Measurements from ENCODE around the gene FAM114A1. TPM values are rescaled to one million over a fixed set of nuclear protein-coding genes. Genes with fewer than 3 reads are reported as not detected.

Gene FAM114A1
- total and polyA plus RNA-seq, 7 experiments from 2014 or later: 0.56 to 0.83 (median 0.64) TPM; not detected in 4

- Histone ChIP-seq H3K4me1 (ENCODE audit: control insufficient read depth in 2 of 2, insufficient read depth in 2 of 2, low read length in 2 of 2) (no peaks in the 10 kb centered on the region), H3K9me3 (ENCODE audit: control insufficient read depth in 2 of 3, low read length in 3 of 3) (no peaks in the 10 kb centered on the region), H3K4me3 (ENCODE audit: low read length) (no peak overlapping the region), H3K27ac (ENCODE audit: low read depth, low read length) (no peak overlapping the region), H3K27me3 (ENCODE audit: control insufficient read depth in 2 of 2, insufficient read depth in 2 of 2, low read length in 2 of 2) (no peaks in the 10 kb centered on the region), H3K36me3 (ENCODE audit: control insufficient read depth in 2 of 3, insufficient read depth in 3 of 3, low read length in 3 of 3) (no peaks in the 10 kb centered on the region)
- Mint-ChIP-seq H3K9me3 (no peaks in the 10 kb centered on the region), H3K36me3 (peaks cover 0 to 3% (median 0%) of the 10 kb centered on the region in 5 donors), H3K4me3 (no peak overlapping the region), H3K27me3 (peaks cover 0 to 2% (median 0%) of the 10 kb centered on the region in 5 donors), H3K4me1 (peaks cover 0 to 17% (median 6%) of the 10 kb centered on the region in 7 donors), H3K27ac (peak overlapping the region in 1 of 9 donors; percentile 3)
- DNase-seq (no peak), ATAC-seq (no peak)
- intact Hi-C loops (cut with micrococcal nuclease): no loop called here
- ChIA-PET CTCF (no interaction called here), POLR2A (no interaction called here)
Observed at GRCh38 chr4:38891051-38891983, 23.7 kb downstream of the FAM114A1 start.

GRCh38 chr4:38894322-38894982 lies 26.8 kb downstream of the FAM114A1 start:
- CTCF ChIA-PET: interaction anchor here (1.0 kb wide), 1 partner anchor 135 kb away, joined by 5 read pairs; no protein-coding TSS in a partner anchor
- no peaks in the 10 kb centered on the region for H3K9me3 ChIP-seq (ENCODE audit: control insufficient read depth in 2 of 3, low read length in 3 of 3)
- H3K4me3 ChIP-seq (ENCODE audit: low read length): no peak overlapping the region
- no peaks in the 10 kb centered on the region for H3K4me1 ChIP-seq (ENCODE audit: control insufficient read depth in 2 of 2, insufficient read depth in 2 of 2, low read length in 2 of 2)
- ATAC-seq: no peak
- POLR2A ChIA-PET: no interaction called here
- H3K27me3 ChIP-seq (ENCODE audit: control insufficient read depth in 2 of 2, insufficient read depth in 2 of 2, low read length in 2 of 2): no peaks in the 10 kb centered on the region
- Mint-ChIP-seq H3K4me3 (no peak overlapping the region), H3K27ac (no peak overlapping the region), H3K9me3 (no peaks in the 10 kb centered on the region), H3K36me3 (peaks cover 0 to 3% (median 0%) of the 10 kb centered on the region in 5 donors), H3K4me1 (peaks cover 0 to 10% (median 2%) of the 10 kb centered on the region in 7 donors), H3K27me3 (peaks cover 0 to 6% (median 0%) of the 10 kb centered on the region in 5 donors)
- no peaks in the 10 kb centered on the region for H3K36me3 ChIP-seq (ENCODE audit: control insufficient read depth in 2 of 3, insufficient read depth in 3 of 3, low read length in 3 of 3)
- no peak overlapping the region for H3K27ac ChIP-seq (ENCODE audit: low read depth, low read length)
- no peak for DNase-seq
- intact Hi-C loops (cut with micrococcal nuclease): no loop called here

DNA sequence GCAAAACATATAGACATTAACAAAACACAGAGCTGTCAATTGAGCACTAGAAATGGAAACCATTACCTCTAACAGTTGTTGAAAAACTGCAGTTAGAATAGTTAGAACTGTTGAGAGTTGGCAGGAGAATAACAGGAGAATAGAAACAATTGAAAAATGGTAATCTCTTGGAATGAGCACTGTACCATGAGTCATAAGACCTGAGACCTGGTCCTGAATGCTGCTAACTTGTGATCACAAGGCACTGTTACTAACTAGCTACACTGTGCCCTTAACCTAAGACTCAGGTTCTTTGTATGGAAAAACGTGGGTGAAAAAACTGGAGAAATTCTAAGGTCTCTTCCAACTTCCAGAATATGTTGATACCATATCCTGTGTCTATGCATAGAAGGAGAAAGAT lies 29.3 kb downstream of the FAM114A1 start:
- POLR2A ChIA-PET: no interaction called here
- CTCF ChIA-PET: no interaction called here
- no peak for ATAC-seq
- Histone ChIP-seq H3K36me3 (ENCODE audit: control insufficient read depth in 2 of 3, insufficient read depth in 3 of 3, low read length in 3 of 3) (no peaks in the 10 kb centered on the region), H3K27ac (ENCODE audit: low read depth, low read length) (no peak overlapping the region), H3K9me3 (ENCODE audit: control insufficient read depth in 2 of 3, low read length in 3 of 3) (no peaks in the 10 kb centered on the region), H3K27me3 (ENCODE audit: control insufficient read depth in 2 of 2, insufficient read depth in 2 of 2, low read length in 2 of 2) (no peaks in the 10 kb centered on the region), H3K4me1 (ENCODE audit: control insufficient read depth in 2 of 2, insufficient read depth in 2 of 2, low read length in 2 of 2) (no peaks in the 10 kb centered on the region), H3K4me3 (ENCODE audit: low read length) (no peak overlapping the region)
- H3K9me3 Mint-ChIP-seq: no peaks in the 10 kb centered on the region
- no peak for DNase-seq
- H3K4me1 Mint-ChIP-seq: no peaks in the 10 kb centered on the region
- H3K27ac Mint-ChIP-seq: no peak overlapping the region
- peaks cover 0 to 6% (median 3%) of the 10 kb centered on the region in 5 donors for H3K27me3 Mint-ChIP-seq
- H3K36me3 Mint-ChIP-seq: no peaks in the 10 kb centered on the region
- intact Hi-C loops (cut with micrococcal nuclease): no loop called here
- no peak overlapping the region for H3K4me3 Mint-ChIP-seq

- Histone ChIP-seq H3K27me3 (ENCODE audit: control insufficient read depth in 2 of 2, insufficient read depth in 2 of 2, low read length in 2 of 2) (no peaks in the 10 kb centered on the region), H3K27ac (ENCODE audit: low read depth, low read length) (no peak overlapping the region), H3K4me1 (ENCODE audit: control insufficient read depth in 2 of 2, insufficient read depth in 2 of 2, low read length in 2 of 2) (no peaks in the 10 kb centered on the region), H3K9me3 (ENCODE audit: control insufficient read depth in 2 of 3, low read length in 3 of 3) (no peaks in the 10 kb centered on the region), H3K36me3 (ENCODE audit: control insufficient read depth in 2 of 3, insufficient read depth in 3 of 3, low read length in 3 of 3) (no peaks in the 10 kb centered on the region), H3K4me3 (ENCODE audit: low read length) (no peak overlapping the region)
- Mint-ChIP-seq H3K4me1 (peaks cover 0 to 2% (median 0%) of the 10 kb centered on the region in 7 donors), H3K4me3 (no peak overlapping the region), H3K9me3 (no peaks in the 10 kb centered on the region), H3K36me3 (no peaks in the 10 kb centered on the region), H3K27ac (no peak overlapping the region), H3K27me3 (peaks cover 0 to 9% (median 3%) of the 10 kb centered on the region in 5 donors)
- DNase-seq: no peak
- ChIA-PET POLR2A (no interaction called here), CTCF (interaction anchor here (0.6 kb wide), 1 partner anchor 18 kb away, joined by 3 read pairs; no protein-coding TSS in a partner anchor)
- no peak for ATAC-seq
- intact Hi-C loops (cut with micrococcal nuclease): no loop called here
Observed at GRCh38 chr4:38898245-38898644, 30.6 kb downstream of the FAM114A1 start.

DNA sequence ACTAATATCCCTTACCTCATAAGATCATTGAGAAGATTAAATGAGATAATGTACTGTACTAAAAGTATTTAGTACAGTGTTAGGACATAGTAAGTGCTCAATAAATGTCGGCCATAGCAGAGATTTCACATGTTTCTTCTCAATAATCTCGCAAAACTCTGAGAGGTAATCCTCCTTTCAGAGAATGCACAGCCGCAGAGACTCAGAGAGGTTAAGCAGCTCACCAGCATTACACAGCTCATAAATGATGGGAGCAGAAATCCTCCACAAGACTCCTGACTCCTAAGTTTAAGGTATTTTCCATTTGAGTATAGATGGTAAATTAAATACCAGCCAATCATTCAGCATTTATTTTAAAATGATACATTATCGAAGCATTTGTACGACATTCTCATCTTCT lies 34.6 kb downstream of the FAM114A1 start:
- no peaks in the 10 kb centered on the region for H3K36me3 Mint-ChIP-seq
- no peaks in the 10 kb centered on the region for H3K27me3 ChIP-seq (ENCODE audit: control insufficient read depth in 2 of 2, insufficient read depth in 2 of 2, low read length in 2 of 2)
- H3K27ac Mint-ChIP-seq: no peak overlapping the region
- intact Hi-C loops (cut with micrococcal nuclease): loop anchor here (1.0 to 5.0 kb wide), 11 partner anchors 85 to 508 kb away; partner anchors contain the start of genes WDR19 (in 2 of the 2) and TMEM156 (in 1 of the 2)
- H3K36me3 ChIP-seq (ENCODE audit: control insufficient read depth in 2 of 3, insufficient read depth in 3 of 3, low read length in 3 of 3): no peaks in the 10 kb centered on the region
- H3K9me3 Mint-ChIP-seq: no peaks in the 10 kb centered on the region
- no peaks in the 10 kb centered on the region for H3K4me1 ChIP-seq (ENCODE audit: control insufficient read depth in 2 of 2, insufficient read depth in 2 of 2, low read length in 2 of 2)
- DNase-seq (no peak), ATAC-seq (no peak)
- POLR2A ChIA-PET: interaction anchor here (0.6 to 1.5 kb wide), 5 partner anchors 126 to 296 kb away, joined by 3 to 7 read pairs (median 4); no protein-coding TSS in a partner anchor
- H3K4me3 Mint-ChIP-seq: no peak overlapping the region
- H3K9me3 ChIP-seq (ENCODE audit: control insufficient read depth in 2 of 3, low read length in 3 of 3): no peaks in the 10 kb centered on the region
- peaks cover 0 to 12% (median 0%) of the 10 kb centered on the region in 7 donors for H3K4me1 Mint-ChIP-seq
- H3K4me3 ChIP-seq (ENCODE audit: low read length): no peak overlapping the region
- peaks cover 0 to 9% (median 0%) of the 10 kb centered on the region in 5 donors for H3K27me3 Mint-ChIP-seq
- H3K27ac ChIP-seq (ENCODE audit: low read depth, low read length): no peak overlapping the region
- CTCF ChIA-PET: interaction anchor here (0.9 to 4.9 kb wide), 12 partner anchors 120 to 565 kb away, joined by 3 to 87 read pairs (median 4); partner anchors contain the start of gene TLR10

GRCh38 chr4:38902695-38903094 lies 35.1 kb downstream of the FAM114A1 start:
- H3K4me3 ChIP-seq (ENCODE audit: low read length): no peak overlapping the region
- Mint-ChIP-seq H3K36me3 (no peaks in the 10 kb centered on the region), H3K4me1 (peaks cover 0 to 12% (median 0%) of the 10 kb centered on the region in 7 donors), H3K27ac (peak overlapping the region in 1 of 9 donors; percentile 36), H3K27me3 (peaks cover 0 to 9% (median 0%) of the 10 kb centered on the region in 5 donors), H3K9me3 (no peaks in the 10 kb centered on the region), H3K4me3 (no peak overlapping the region)
- intact Hi-C loops (cut with micrococcal nuclease): loop anchor here (1.0 to 5.0 kb wide), 12 partner anchors 85 to 508 kb away; partner anchors contain the start of genes TMEM156 (in 2 of the 2) and WDR19 (in 2 of the 2)
- POLR2A ChIA-PET: interaction anchor here (0.5 to 1.5 kb wide), 7 partner anchors 126 to 296 kb away, joined by 3 to 7 read pairs (median 4); no protein-coding TSS in a partner anchor
- no peaks in the 10 kb centered on the region for H3K36me3 ChIP-seq (ENCODE audit: control insufficient read depth in 2 of 3, insufficient read depth in 3 of 3, low read length in 3 of 3)
- no peaks in the 10 kb centered on the region for H3K9me3 ChIP-seq (ENCODE audit: control insufficient read depth in 2 of 3, low read length in 3 of 3)
- DNase-seq (peak in 6 of 9 donors; percentile 27 to 60 (median 49)), ATAC-seq (peak; percentile 84)
- CTCF ChIA-PET: interaction anchor here (0.6 to 4.9 kb wide), 25 partner anchors 9 to 564 kb away, joined by 3 to 87 read pairs (median 4); partner anchors contain the start of gene TLR10
- H3K27ac ChIP-seq (ENCODE audit: low read depth, low read length): no peak overlapping the region
- H3K27me3 ChIP-seq (ENCODE audit: control insufficient read depth in 2 of 2, insufficient read depth in 2 of 2, low read length in 2 of 2): no peaks in the 10 kb centered on the region
- no peaks in the 10 kb centered on the region for H3K4me1 ChIP-seq (ENCODE audit: control insufficient read depth in 2 of 2, insufficient read depth in 2 of 2, low read length in 2 of 2)

Data from naive thymus-derived CD4-positive, alpha-beta T cell (primary cell).